SKM-1 treated with dmso at 0.1 percent for 144 hours (cell line): ENCODE measurements around the gene MIA3.
"Not testable (repeated sequence)": the region's sequence is repeated elsewhere in the genome, so short reads cannot be mapped to it uniquely, and the experiment has no call there.

Source experiments
- DNase-seq: peaks from one replicate; lab custom pipeline; 2025; ENCODE audit not compliant: unreplicated experiment; lab: John Stamatoyannopoulos, UW

MIA3 gene

DNA sequence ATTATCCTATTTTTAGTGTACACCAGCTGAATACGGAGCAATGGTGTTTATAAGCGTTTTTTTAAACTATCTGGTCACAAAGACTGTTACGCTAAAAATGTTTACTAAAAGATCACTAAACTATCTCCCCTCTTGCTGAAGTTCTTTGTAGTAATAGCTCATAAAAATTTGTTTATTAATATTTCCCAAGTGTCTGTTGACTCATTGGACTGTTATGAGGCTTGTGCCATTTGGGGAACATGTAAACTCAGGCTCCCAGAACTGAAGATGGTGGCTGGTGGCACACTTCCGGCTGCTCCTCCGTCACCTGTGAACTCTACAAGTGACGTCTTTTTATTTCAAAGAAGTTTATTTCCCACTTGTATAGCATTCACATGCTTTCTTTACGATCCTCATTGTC lies 48.1 kb downstream of the MIA3 start:
- DNase-seq = no peak

DNA sequence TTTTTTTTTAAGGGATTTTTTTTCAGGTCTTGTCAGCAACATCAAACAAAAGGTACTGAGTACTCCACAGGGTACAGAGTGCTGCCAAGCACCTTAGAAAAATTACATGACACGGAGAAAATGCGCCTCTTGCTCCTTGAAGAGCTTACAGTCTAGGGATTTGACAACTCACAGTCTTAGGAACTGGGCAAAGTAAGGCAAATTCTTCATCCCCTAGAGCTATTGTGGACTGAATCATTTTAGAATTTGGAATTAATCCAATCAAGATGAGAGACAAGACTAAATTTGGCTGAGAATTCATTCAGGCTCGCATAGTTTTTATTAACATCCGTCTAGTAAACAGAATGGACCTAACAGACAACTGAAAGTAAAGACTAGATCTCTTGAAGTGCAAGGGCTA lies 50.3 kb downstream of the MIA3 start:
- not testable (repeated sequence) for DNase-seq

DNA sequence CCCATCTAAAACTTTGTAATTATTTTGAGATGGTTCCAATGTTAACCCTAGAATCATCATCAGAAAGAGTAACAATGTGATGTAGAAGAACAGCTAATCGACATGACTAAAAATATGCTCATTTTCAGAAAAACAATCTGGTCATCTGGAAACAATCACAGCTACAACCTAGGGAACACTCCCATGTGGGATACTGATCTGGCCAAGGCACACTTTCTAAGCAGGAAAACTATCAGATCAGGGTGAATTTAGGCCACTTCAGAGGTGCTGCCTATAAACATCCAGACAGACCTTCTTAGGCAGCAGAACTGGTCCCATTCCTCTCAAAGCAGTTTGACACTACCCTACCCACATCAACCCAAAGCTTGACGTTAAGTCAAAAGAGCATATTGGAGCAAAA lies 51.2 kb downstream of the MIA3 start:
- DNase-seq = not testable (repeated sequence)

- DNase-seq = no peak
Measured at GRCh38 chr1:222670110-222670509, 52.2 kb downstream of the MIA3 start.

DNA sequence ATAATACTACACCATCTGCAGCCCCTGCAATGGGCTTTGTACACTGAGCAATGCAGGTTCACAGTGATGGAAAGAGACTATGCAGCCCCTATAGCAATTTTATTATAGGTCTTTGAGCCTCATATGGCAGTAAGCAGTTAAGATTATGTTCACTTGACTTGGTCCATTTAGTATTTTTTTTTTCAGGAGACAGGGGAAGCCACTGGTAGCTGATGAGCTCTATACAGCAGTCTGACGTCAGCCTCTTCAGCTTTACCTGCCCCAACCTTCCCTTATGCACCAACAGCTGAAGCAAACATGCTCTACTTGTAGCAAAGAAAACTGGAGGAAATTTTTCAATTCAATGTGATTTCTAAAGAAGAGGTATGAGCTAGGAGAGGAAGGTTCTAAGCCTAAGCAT lies 62.2 kb downstream of the MIA3 start:
- DNase-seq = no peak

GRCh38 chr1:222691016-222691415 lies 73.1 kb downstream of the MIA3 start:
- no peak for DNase-seq

DNA sequence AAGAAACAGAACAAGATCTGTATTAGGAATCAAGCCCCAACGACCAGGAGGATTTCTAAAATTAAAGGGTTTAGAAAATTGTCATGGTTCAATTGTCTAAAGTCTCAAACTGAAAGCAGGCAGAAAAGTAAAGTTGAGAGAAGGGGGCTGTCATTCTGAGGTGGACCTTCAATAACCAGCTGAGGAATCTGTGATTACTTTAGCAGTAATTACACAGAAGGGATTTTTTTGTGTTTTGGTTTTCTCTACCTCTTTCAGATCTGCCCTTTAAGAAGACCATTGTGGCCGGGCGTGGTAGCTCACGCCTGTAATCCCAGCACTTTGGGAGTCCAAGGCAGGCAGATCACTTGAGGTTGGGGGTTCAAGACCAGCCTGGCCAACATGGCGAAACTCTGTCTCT lies 77.0 kb downstream of the MIA3 start:
- DNase-seq = no peak

- no peak for DNase-seq
Measured at GRCh38 chr1:222696741-222697140, 78.8 kb downstream of the MIA3 start.

GRCh38 chr1:222697203-222697602 lies 79.3 kb downstream of the MIA3 start:
- DNase-seq = no peak

GRCh38 chr1:222697826-222698225 lies 79.9 kb downstream of the MIA3 start:
- DNase-seq = no peak

DNA sequence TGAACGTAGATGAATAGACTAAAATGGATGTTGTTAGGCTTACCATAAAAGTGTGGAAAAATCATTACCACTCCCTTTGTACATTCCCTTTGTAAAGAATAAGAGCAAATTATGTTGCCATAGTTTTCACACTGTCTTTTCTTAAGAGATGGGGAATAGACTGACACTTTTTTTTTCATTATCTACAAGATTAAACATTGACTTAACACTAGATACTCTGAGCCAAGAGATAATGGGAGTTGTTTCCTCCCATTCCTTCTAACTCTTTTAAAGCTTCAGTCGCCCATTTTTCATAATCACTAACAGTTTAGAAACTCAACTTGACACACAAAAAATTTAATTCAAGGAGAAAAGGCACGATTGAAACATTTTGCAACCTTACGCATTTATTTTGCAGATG lies 84.3 kb downstream of the MIA3 start:
- no peak for DNase-seq

- DNase-seq = no peak
Measured at GRCh38 chr1:222704260-222704659, 86.4 kb downstream of the MIA3 start.

- no peak for DNase-seq
Measured at GRCh38 chr1:222706815-222707214, 88.9 kb downstream of the MIA3 start.

DNA sequence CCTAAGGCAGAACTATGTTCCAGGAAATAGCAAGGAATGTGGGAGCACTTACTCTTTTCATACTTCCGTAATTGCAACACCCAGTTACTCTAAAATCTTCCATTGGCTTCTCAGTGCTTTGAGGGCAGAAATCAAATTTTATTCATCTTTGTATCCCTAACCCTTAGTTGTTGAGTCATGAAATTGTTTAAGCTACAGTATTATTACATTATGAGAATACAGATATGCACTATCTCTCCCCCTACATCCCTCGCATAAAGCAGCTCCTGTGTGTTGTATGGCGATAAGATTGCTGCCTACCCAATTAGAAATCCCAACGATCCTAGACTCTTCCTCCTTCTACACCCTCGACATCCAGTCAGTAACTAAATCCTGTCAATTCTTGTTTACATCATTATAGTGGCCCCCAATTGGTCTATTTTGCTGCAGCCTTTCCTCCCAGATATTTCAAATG lies 91.8 kb downstream of the MIA3 start:
- DNase-seq = no peak

- peak; percentile 44 for DNase-seq
Measured at GRCh38 chr1:222711319-222712252, 93.7 kb downstream of the MIA3 start.

DNA sequence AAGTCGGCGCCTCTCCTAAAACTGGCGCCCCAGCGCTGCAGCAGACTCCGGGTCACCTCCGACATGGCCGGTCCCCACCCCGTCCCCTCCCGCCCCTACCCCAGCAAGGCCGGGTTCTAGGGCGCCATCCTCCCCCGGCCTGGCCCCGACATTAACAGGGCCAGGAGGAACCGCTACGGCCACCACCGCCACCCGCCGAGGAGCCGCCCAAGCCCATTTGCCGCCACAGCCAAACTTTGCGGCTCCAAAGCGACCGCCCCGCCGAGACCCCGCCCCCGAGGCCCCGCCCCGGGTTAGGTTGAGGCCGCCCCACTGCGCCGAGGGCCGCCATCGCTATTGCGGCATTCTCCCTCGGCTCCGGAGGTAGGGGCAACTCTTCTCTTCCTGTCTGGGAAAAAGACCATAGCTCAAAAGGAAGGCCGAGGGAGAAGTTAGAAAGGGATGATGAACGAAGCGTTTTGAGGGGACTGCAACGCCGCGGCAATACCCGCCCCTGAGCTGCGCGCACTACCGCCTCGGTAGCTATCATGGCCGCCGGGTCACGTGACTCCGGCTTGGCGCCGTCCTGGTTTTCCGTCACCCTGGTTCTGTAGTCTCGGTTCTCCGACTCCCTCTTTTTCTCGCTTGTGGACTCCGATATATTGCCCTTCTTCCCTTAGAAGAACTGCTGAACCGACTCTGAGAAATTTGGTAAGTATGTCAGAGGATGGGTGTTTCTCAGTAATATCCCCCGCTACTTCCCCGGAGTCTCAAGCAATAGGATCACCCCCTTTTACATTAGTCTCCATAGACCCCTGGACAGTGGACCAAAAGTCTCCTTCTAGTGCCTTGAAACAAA lies 94.6 kb downstream of the MIA3 start, which contains the start of the genes AIDA and BROX:
Gene AIDA, minus strand, starts transcription at position 239 of the 838 bp plus-strand sequence. Its CDS starts 174 bp downstream, at position 65.
Gene BROX, plus strand, starts transcription at position 312 of the 838 bp plus-strand sequence. CDS start 3,136 bp downstream, outside the sequence.
- DNase-seq = peak; percentile 94

DNA sequence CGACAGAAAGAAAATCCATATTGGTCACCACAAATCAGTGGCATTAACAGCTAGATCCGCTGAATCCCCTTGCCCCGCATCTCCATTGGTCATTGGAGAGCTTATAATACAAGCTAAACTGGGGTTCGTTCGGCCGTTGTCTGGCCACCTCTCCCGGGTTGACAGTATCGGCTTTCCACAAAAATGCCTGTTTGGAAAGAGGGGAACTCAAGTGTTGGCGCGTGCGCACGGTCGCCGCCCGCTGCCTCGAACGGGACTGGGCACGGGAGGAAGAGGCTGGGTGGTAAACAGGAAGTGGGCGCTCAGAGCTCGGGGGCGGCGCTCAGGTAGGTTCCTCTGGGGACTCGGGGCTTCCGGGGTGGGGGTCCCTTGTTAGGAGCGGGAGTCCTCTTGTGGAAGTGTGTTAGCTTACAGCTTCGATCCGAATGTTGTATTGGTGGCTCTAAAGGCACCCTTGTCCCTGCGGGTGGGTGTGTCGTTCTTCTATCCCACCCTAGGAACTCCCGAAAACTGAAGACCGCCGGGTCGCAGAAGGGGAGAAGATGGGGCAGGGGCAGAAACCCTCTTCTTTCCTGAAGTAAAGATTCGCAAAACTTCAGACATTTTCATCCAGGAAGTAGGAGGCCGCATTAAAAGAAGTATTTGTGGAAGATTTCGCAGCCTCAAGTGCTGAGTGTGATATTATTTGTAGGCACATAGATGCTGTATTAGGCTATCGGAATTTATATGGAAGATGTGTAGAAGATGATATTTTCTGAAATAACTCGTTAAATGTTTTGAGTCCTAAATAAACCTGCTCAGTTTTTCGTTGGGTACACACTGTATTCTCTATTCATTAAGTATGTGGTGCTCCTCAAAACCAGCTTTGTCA lies 95.4 kb downstream of the MIA3 start:
- peak; percentile 98 for DNase-seq

DNA sequence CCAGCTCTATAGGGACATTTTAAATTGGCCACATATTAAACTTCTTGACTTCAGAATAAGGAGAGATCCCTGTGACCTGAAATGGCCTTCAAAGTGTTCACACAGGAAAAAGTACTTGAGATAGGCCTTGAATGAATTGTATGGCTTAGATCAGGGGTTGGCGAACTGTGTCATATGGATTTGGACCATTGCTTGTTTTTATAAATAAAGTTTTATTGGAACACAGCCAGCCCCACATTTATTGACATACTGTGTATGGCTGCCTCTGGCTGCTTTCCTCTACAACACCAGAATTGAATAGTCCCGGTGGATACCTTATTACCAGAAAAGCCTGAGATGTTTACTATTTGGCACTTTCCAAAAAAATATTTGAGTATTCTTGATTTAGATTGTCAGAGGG lies 98.5 kb downstream of the MIA3 start:
- DNase-seq = no peak
